Stomach (tissue), 4 donors: ENCODE results near the gene ZNF611.
"Not testable (repeated sequence)": the region's sequence is repeated elsewhere in the genome, so short reads cannot be mapped to it uniquely, and the experiment has no call there.

ENCODE experiments used
- CTCF ChIP-seq, 7 experiments: fragments of 450-650 bp in 4 of 7; fragments of 200-600 bp in 3 of 7; sonication (generic) in 3 of 7; IDR thresholded peaks; one replicate each; pipeline ENCODE4 v1.5.1; 2016 to 2019; ENCODE audit warnings: antibody characterized with exemption in 7 of 7, control low read depth in 2 of 7, mild to moderate bottlenecking in 1 of 7
- POLR2A ChIP-seq, 4 donors: fragments of 450-650 bp; IDR thresholded peaks; one replicate each; pipeline ENCODE4 v1.6.1; 2016; ENCODE audit warnings: antibody characterized with exemption in 4 of 4, control low read depth in 2 of 4, mild to moderate bottlenecking in 1 of 4, moderate library complexity in 1 of 4

- TF ChIP-seq CTCF, POLR2A (IDR thresholded peaks at IDR 0.05): not testable (repeated sequence)
Observed at GRCh38 chr19:52723907-52724598, 10.8 kb downstream of the ZNF611 start.
